Myocyte (in vitro differentiated cells): ENCODE measurements around the gene THBS3. TPM values are rescaled to one million over a fixed set of nuclear protein-coding genes. Genes with fewer than 3 reads are reported as not detected.
"Not testable (repeated sequence)": the region's sequence is repeated elsewhere in the genome, so short reads cannot be mapped to it uniquely, and the experiment has no call there.

ENCODE experiments used
- DNase-seq: peaks from one replicate; pipeline ENCODE4 v3.0.0-alpha.2; 2012; ENCODE audit warnings: low read depth
- total RNA-seq: library from RNA; depleted of rRNA; stranded (reverse); fragments of >200 nt; gene quantifications from 2 replicates; pipeline ENCODE4 v1.2.3, GENCODE V29; 2014

The THBS3 gene
- total RNA-seq, 1 donor from 2014 or later, result 52.1 TPM

DNA sequence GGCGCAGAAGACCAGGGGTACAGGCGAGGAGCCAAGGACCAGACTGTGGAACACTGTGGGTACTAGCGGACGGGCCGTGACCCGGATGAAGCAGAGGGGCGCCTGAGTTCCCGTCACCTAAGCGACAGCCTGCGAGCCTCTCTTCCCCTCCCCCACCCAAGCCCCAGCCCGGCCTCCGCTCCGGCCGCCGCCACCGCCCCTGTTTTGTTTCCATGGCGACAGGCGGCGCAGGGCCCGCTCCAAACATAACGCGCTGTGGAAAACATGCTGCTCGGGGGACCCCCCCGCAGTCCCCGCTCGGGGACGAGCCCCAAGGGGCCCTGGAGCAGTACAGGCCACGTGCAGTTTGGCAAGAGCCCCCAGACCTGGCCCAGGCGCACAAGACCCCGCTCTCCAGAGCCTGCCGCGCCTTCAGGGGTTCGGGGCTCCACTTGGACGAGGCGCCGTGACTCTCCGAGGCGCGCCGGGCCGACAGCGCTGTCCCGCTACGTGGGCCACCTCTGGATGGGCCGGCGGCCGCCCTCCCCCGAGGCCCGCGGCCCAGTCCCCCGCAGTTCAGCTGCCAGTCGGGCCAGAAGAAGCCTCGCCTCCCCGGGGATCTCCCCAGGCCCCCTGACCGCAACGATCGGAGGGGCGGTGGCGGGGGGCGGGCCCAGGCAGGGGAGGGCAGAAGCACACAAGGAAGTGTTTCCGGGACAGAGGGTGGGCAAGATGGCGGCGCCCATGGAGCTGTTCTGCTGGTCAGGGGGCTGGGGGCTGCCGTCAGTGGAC lies 1.0 kb upstream of the THBS3 start, which contains the start of gene MTX1:
Gene MTX1, plus strand, starts transcription at position 155 of the 771 bp plus-strand sequence. Its CDS starts 110 bp downstream, at position 265.
- peak; percentile 92 for DNase-seq

DNA sequence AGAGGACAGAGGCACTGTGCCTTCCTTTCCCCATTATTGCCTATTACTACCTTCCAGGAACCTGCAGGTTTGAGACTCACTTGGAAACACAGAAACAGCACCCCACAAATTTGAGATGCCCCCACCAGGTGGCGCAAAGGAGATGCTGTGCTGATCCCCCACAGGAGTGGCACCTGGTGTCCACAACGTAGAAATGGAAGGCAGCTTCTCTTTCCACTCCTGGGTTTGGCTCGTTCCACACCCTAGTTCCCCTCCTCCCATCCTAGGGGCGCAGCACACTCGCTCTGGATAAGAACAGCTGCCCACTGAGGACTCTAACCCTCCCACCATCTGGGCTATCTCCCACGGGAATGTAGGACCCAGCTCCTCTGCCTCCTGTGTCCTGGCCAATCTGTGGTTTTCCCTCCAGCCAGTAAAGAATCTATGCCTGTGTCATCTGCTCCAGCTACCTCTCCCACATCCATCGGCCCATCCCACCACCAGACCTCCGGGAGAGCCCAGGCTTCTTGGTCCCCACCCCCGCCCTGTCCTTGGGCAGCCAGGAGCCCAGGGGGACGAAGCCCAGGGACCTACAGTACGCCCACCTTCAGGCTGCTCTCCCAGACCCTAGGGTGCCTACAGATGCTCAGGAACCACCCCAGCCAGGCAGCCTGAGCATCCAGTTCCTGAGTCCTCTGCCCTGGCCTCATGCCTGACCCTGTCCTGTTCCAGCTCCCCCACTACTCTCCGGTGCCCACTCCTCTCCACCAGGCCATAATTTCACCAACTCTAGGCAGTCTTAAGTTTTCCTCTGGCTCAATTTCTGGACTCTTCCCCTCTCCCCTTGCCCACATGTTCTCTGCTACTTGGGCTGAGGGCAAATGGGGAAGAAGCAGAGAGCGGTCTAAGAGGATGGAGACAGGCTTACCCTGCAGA lies 549 bp downstream of the THBS3 start:
- DNase-seq, result peak; percentile 91

DNA sequence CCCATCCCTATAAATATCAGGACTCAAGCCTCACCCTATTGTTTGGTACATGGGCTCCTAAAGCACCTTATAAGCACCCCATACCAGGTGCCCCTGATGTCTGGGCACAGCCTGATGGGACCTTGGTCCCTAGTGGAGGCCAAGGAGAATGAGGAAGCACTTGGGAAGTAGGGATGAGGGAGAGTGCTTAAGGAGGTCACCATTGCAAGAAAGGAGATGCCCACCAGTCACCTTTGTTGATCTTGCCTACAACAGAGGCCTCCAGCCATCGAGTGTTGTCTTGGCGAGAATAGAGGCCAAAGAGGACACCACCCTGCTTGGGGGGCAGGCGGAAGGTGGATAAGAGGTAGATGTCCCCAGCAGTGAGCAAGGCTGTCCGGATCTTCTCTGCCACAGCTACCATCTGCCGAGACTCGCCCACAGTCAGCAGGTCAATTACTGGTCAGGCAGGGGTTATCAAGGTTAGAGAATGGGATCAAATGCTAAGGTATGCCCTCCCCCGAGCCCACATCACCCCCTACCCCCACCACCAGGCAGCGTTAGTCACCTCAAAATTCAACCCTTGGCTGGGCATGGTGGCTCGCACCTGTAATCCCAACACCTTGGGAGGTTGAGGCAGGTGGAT lies 1.6 kb downstream of the THBS3 start:
- no peak for DNase-seq

DNA sequence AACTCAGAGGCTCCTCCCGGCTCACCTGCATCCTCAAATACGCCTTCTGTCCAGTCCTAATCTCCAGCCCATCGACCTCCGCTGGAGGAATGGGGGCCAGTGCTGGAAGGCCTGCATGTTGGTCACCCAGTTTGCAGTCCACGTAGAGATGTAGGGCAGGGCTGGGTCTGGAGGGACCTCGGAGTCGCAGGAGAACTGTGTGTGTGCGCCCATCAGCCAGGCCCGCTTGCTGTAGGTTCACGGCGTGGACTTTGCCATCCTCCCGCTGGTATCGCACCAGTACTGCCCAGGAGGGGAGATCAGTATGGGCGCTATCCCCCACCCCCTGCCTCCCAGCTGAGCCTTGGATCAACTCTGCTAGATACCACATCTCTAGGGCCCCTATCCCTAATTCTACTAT lies 2.7 kb downstream of the THBS3 start:
- DNase-seq, result no peak

DNA sequence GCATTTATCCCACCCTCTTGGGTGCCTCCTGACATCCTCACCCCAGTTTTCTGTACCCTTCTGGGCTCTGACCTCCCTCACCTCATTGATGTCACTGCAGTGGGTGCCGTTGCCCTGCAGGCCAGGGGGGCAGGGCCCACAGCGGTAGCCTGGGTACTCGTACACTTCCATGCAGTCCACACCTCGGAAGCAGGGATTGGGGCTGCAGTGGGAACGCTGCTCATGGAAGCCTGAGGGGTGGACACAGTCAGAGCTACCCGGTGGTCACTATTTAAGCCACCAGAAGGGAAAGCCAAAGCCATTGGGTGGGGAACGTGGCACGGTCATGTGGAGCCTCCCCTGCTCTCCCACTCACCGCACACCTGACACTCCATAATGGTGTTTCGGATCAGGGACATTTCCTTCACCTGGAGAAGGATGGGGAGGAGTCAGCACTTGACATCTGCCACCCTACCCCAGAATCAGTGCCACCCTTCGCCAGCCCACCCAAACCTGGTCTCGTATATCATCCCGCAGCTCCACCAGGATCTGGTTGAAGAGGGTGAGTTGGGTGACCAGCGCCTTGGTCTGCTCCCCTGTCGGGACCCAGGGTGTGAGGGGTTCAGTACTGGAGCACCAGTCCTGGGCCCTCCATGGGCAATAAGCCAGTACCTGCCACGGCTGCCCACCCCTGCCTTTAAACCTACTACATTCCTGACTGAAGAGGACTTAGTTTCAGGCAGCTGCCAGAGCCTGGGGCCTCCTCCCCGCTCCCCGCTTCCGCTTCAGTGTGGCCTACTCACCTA lies 4.8 kb downstream of the THBS3 start:
- no peak for DNase-seq

DNA sequence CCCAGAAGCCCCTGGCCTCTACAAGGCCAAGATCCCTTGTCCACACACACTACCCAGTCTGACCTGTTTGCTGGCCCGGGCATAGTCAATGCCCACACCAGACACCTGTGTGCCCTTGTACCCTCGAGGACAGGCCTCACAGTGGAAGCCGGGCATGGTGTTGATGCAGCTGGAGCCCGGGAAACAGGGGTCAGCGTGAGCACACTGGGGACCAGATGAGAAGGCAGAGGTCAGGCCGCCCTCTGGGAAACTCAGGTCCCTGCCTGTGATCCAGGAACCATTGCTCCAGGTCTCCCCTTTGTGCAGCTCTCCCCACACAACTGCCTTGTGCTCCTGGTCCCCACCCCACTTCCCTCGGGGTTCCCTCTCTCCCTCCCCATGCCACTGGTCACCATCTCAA lies 5.5 kb downstream of the THBS3 start:
- DNase-seq, result no peak

GRCh38 chr1:155200920-155201319 lies 6.8 kb downstream of the THBS3 start:
- no peak for DNase-seq

- no peak for DNase-seq
Observed at GRCh38 chr1:155199792-155200191, 7.9 kb downstream of the THBS3 start.

GRCh38 chr1:155198547-155198906 lies 9.2 kb downstream of the THBS3 start:
- no peak for DNase-seq

DNA sequence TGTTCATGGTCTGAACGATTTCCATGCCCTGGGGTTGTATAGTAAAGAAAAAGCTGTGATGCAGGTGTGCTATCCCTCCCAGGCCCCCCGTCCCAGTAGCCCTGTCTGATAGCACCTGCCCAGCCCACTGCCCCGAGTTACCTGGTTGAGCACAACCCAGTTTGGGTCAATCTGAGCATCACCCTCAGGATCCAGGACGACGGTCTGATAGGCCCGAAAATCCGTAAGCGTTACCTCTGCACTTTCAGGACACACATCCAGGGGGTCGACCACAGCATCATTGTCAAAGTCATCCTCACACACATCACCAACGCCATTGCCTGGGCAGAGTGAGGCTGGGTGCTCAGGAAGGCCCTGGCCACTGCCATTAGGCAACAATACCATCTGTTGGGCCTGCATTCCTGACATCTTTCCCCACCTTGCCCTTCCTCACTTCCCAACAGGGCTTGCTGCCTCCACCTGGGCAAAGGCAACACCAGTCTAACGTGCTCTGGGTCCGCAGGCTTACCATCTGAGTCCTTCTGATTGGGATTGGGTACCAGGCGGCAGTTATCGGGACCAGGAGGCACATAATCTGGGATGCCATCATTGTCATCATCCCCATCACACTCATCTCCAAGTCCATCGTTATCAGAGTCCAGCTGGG lies 9.7 kb downstream of the THBS3 start:
- no peak for DNase-seq

GRCh38 chr1:155196893-155197638 lies 10.6 kb downstream of the THBS3 start:
- DNase-seq, result no peak

GRCh38 chr1:155196103-155196892 lies 11.4 kb downstream of the THBS3 start:
- DNase-seq, result no peak

DNA sequence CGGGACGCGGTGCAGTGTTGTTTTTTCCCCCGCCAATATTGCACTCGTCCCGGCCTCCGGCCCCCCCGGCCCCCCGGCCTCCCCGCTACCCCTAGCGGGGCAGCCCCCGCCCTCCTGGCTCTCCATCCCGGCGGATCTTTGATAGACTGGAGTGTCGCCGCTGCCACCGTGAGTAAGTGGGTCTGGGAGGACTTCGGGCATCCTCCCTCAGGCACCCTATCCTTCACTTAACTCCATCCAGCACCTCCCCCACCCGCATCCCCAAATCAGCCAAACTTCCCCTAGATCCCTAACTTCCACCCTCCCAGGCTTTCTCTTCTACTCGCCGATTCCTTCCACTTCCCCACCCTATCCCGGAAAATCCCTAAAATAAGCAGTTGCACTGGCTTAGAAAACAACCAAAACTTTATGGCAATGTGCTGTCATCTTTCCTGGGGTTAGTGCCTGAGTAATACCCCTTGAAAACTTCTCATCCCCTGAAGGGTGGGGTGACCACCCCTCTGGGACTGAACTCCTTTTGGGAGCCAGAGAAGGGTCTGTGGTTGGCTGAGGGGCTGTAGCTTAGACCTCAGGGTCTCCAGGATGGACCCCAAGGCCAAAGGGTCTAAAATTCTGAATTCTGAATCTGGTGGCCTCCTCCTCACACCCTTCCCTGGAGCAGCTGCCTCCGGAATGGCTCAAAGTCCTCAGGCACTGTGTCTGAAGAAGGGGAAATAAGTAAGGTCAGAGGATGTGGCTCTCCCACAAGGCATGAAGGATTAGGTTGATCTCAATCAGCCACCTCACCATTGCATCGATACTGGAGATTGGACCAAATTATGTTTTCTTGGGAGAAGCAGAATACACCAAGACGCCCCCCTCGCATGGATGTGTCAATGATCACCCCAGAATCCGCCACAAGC lies 12.2 kb downstream of the THBS3 start:
- no peak for DNase-seq

DNA sequence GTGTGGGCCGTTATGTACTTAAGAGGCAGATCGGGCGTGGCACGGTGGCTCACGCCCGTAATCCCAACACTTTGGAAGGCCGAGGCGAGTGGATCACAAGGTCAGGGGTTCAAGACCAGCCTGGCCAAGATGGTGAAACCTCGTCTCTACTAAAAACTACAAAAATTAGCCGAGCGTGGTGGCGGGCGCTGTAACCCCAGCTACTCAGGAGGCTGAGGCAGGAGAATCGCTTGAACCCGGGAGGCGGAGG lies 13.8 kb downstream of the THBS3 start:
- DNase-seq, result not testable (repeated sequence)

GRCh38 chr1:155193275-155193990 lies 14.3 kb downstream of the THBS3 start:
- DNase-seq, result peak; percentile 92

- no peak for DNase-seq
Observed at GRCh38 chr1:155192346-155193274, 15.1 kb downstream of the THBS3 start.
